Astrocyte (in vitro differentiated cells and primary cell): ENCODE measurements around the gene RAPGEF3.

Experiments
- EZH2 ChIP-seq: IDR thresholded peaks from 2 replicates; pipeline ENCODE4 v1.6.1; 2012; ENCODE audit warnings: mild to moderate bottlenecking, low read length, inconsistent platforms; ENCODE audit not compliant: insufficient read depth
- TF ChIP-seq, protein P1 (sequence below): IDR thresholded peaks from 2 replicates; pipeline ENCODE4 v1.5.1; 2011; ENCODE audit warnings: low read depth, mild to moderate bottlenecking, inconsistent platforms, low read length, moderate library complexity; ENCODE audit not compliant: insufficient read depth

DNA sequence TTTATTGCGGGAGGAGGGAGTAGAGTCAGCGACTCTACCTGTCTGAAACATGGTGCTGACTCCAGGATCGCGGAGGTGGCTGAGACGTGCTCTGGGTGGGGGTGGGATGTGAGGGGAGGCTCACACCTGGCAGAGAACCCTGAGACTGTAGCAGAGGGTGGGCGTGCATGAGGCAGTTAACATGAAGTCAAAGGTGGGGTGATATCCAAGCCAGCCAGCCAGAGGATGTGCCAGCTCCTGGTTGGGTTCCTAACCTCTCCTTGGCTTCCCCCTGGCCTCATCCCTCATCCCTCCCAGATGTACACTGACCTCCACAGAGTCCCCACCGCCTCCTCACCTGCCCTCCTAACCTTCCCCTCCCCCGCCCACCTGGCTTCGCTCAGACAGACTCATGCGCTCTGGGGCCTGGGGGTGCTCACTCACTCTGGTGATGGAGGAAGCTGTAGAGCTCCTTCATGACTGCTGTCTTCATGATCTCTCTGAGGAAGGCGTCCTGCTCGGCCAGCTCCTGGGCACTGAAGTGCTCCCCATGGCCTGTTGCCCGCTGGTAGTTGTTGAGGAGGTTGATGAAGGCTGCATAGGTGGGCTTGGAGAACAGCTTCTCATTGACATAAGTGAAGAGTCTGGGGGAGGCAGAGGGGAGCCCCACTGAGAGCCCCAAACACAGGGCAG lies 42.7 kb downstream of the RAPGEF3 start:
- TF ChIP-seq, protein P1, sequence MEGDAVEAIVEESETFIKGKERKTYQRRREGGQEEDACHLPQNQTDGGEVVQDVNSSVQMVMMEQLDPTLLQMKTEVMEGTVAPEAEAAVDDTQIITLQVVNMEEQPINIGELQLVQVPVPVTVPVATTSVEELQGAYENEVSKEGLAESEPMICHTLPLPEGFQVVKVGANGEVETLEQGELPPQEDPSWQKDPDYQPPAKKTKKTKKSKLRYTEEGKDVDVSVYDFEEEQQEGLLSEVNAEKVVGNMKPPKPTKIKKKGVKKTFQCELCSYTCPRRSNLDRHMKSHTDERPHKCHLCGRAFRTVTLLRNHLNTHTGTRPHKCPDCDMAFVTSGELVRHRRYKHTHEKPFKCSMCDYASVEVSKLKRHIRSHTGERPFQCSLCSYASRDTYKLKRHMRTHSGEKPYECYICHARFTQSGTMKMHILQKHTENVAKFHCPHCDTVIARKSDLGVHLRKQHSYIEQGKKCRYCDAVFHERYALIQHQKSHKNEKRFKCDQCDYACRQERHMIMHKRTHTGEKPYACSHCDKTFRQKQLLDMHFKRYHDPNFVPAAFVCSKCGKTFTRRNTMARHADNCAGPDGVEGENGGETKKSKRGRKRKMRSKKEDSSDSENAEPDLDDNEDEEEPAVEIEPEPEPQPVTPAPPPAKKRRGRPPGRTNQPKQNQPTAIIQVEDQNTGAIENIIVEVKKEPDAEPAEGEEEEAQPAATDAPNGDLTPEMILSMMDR = no peak
- no peak for TF ChIP-seq EZH2
